GM12864 (cell line): Measurements from ENCODE around the gene THUMPD3.

Experiments
- DNase-seq: peaks from one replicate; pipeline ENCODE4 v3.0.0-alpha.2; 2011; ENCODE audit warnings: low read depth
- H3K4me3 ChIP-seq: 2 replicates; pipeline ENCODE4 v1.5.1; 2011; ENCODE audit warnings: mild to moderate bottlenecking, low read depth, low read length, control low read depth
- TF ChIP-seq, protein P1 (sequence below): IDR thresholded peaks from 2 replicates; pipeline ENCODE4 v1.5.1; 2011; ENCODE audit warnings: low read depth, mild to moderate bottlenecking, moderate library complexity, low read length, control low read depth, inconsistent platforms; ENCODE audit errors: missing control alignments

THUMPD3 gene

GRCh38 chr3:9433627-9434521, 71.0 kb downstream of the THUMPD3 start:
- TF ChIP-seq, protein P1, sequence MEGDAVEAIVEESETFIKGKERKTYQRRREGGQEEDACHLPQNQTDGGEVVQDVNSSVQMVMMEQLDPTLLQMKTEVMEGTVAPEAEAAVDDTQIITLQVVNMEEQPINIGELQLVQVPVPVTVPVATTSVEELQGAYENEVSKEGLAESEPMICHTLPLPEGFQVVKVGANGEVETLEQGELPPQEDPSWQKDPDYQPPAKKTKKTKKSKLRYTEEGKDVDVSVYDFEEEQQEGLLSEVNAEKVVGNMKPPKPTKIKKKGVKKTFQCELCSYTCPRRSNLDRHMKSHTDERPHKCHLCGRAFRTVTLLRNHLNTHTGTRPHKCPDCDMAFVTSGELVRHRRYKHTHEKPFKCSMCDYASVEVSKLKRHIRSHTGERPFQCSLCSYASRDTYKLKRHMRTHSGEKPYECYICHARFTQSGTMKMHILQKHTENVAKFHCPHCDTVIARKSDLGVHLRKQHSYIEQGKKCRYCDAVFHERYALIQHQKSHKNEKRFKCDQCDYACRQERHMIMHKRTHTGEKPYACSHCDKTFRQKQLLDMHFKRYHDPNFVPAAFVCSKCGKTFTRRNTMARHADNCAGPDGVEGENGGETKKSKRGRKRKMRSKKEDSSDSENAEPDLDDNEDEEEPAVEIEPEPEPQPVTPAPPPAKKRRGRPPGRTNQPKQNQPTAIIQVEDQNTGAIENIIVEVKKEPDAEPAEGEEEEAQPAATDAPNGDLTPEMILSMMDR = no peak
- no peak for DNase-seq
- no peak overlapping the region for H3K4me3 ChIP-seq

- no peak for DNase-seq
- no peak overlapping the region for H3K4me3 ChIP-seq
- TF ChIP-seq, protein P1 = no peak
Observed at GRCh38 chr3:9435316-9435715, 72.5 kb downstream of the THUMPD3 start.
